Measurements from ENCODE around the gene DUSP15.

DNA sequence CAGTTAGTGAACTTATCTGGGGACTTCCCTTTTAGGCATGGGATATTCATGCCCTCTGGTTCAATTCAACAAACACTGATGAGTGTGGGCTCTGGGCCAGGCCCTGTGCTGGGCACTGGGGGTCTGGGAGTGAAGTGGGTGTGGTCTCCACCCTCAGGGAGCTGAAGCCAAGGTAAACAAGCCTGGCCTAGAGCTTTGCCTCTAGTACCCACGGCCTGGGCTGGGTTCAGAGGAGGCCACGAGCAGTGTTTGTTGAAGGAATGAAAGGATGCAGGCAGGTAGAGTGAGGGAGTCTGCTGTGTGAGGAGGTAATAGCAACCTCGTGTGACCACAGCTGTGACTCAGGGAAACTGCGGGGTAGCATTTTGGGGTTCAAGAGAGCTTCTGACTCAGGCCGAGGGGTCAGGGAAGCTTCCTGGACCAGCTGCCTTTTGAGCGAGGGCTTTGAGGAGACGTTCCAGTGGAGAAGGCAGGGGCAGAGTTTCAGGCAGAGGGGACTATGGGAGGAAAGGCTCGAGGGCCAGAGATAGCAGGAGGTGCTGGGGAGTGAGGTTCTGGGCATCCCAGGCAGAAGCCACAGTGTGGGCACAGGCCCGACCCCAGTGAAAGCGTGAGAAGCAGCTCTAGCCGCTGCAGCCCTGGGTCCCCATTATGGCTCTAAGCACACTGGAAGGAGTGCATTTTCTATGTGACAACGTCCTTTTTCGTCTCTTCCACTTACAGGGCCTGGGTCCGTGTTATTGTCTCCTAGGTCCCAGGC lies 45.6 kb downstream of the DUSP15 start:
- TF ChIP-seq POLR2A (IDR thresholded peaks at IDR 0.05; ENCODE audit: low read length) (no peak), GATA1 (IDR thresholded peaks at IDR 0.05; ENCODE audit: low read depth, low read length) (no peak)

Data from erythroblast (primary cell).